Subcutaneous abdominal adipose tissue (tissue), 5 donors: ENCODE data around the gene LRRC59.
"Not testable (repeated sequence)": the region's sequence is repeated elsewhere in the genome, so short reads cannot be mapped to it uniquely, and the experiment has no call there.

Experiments used
- H3K27ac ChIP-seq: one replicate; pipeline ENCODE4 v1.7.0; 2013; ENCODE audit warnings: low read depth, mild to moderate bottlenecking, inconsistent platforms, low read length, moderate library complexity
- H3K27me3 ChIP-seq, 5 donors: one replicate each; pipeline ENCODE4 v1.7.0; 2013; ENCODE audit warnings: low read length in 5 of 5, inconsistent platforms in 1 of 5; ENCODE audit not compliant: control insufficient read depth in 5 of 5, insufficient read depth in 4 of 5
- H3K36me3 ChIP-seq, 5 donors: one replicate each; pipeline ENCODE4 v1.7.0; 2013; ENCODE audit warnings: low read length in 5 of 5; ENCODE audit not compliant: control insufficient read depth in 5 of 5, insufficient read depth in 5 of 5
- H3K4me1 ChIP-seq, 5 donors: one replicate each; pipeline ENCODE4 v1.7.0; 2013; ENCODE audit warnings: low read length in 5 of 5, mild to moderate bottlenecking in 3 of 5, moderate library complexity in 1 of 5; ENCODE audit not compliant: control insufficient read depth in 5 of 5, insufficient read depth in 5 of 5
- H3K4me3 ChIP-seq, 5 donors: one replicate each; pipeline ENCODE4 v1.7.0; 2013; ENCODE audit warnings: low read length in 5 of 5, low read depth in 1 of 5
- H3K9ac ChIP-seq, 5 donors: one replicate each; pipeline ENCODE4 v1.7.0; 2013; ENCODE audit warnings: low read length in 5 of 5, mild to moderate bottlenecking in 4 of 5, moderate library complexity in 3 of 5
- H3K9me3 ChIP-seq, 5 donors: one replicate each; pipeline ENCODE4 v1.7.0; 2013; ENCODE audit warnings: low read length in 5 of 5; ENCODE audit not compliant: control insufficient read depth in 5 of 5
- donor health status: healthy.
- donor health status: healthy.
- donor health status: healthy.
- donor health status: healthy.
- donor health status: healthy.

Gene LRRC59

GRCh38 chr17:50337956-50338355 is 59.4 kb downstream of the LRRC59 start:
- Histone ChIP-seq H3K9ac (no peak overlapping the region), H3K36me3 (no peaks in the 10 kb centered on the region), H3K4me3 (no peak overlapping the region), H3K9me3 (peaks cover 0 to 9% (median 2%) of the 10 kb centered on the region in 5 donors), H3K4me1 (peaks cover 0 to 5% (median 2%) of the 10 kb centered on the region in 5 donors), H3K27me3 (peaks cover 0 to 3% (median 0%) of the 10 kb centered on the region in 5 donors), H3K27ac (no peak overlapping the region)

GRCh38 chr17:50333291-50334057 is 63.8 kb downstream of the LRRC59 start:
- H3K27me3 ChIP-seq, H3K27ac ChIP-seq, H3K4me1 ChIP-seq, H3K4me3 ChIP-seq, H3K9ac ChIP-seq, H3K9me3 ChIP-seq, H3K36me3 ChIP-seq: not testable (repeated sequence)

GRCh38 chr17:50332196-50332595 is 65.1 kb downstream of the LRRC59 start:
- H3K4me3 ChIP-seq = no peak overlapping the region
- peaks cover 0 to 8% (median 5%) of the 10 kb centered on the region in 5 donors for H3K4me1 ChIP-seq
- no peak overlapping the region for H3K9ac ChIP-seq
- H3K36me3 ChIP-seq = no peaks in the 10 kb centered on the region
- peaks cover 0 to 6% (median 0%) of the 10 kb centered on the region in 5 donors for H3K27me3 ChIP-seq
- no peak overlapping the region for H3K27ac ChIP-seq
- H3K9me3 ChIP-seq = no peaks in the 10 kb centered on the region
